Mammary epithelial cell (primary cell): Measurements from ENCODE around the gene FARP1.

ENCODE experiments used
- CTCF ChIP-seq, 2 donors: IDR thresholded peaks in 1 of 2; conservative IDR thresholded peaks in 1 of 2; 2 replicates each; pipeline ENCODE4 v1.5.1; 2011 to 2012; ENCODE audit warnings: inconsistent platforms in 2 of 2, low read length in 2 of 2, mild to moderate bottlenecking in 2 of 2, control low read depth in 1 of 2, low read depth in 1 of 2; ENCODE audit not compliant: insufficient read depth in 1 of 2; ENCODE audit errors: extremely low read depth in 1 of 2
- EZH2 ChIP-seq: IDR thresholded peaks from 2 replicates; pipeline ENCODE4 v1.6.1; 2012; ENCODE audit warnings: low read length, inconsistent platforms, borderline replicate concordance

GRCh38 chr13:98201189-98201588, 58.3 kb downstream of the FARP1 start:
- TF ChIP-seq CTCF (conservative IDR thresholded peaks at IDR 0.05 in 1 of 2, IDR thresholded peaks at IDR 0.05 in 1 of 2; ENCODE audit: extremely low read depth in 1 of 2, insufficient read depth in 1 of 2, low read depth in 1 of 2, low read length in 2 of 2) (no peak), EZH2 (no peak)
